NK-92 (cell line): Measurements from ENCODE around the gene ARL14EP.

Experiments
- DNase-seq: peaks from one replicate; lab custom pipeline; 2025; ENCODE audit not compliant: unreplicated experiment; lab: John Stamatoyannopoulos, UW

Gene ARL14EP

GRCh38 chr11:30326114-30326778 is 3.3 kb downstream of the ARL14EP start:
- DNase-seq, result no peak

DNA sequence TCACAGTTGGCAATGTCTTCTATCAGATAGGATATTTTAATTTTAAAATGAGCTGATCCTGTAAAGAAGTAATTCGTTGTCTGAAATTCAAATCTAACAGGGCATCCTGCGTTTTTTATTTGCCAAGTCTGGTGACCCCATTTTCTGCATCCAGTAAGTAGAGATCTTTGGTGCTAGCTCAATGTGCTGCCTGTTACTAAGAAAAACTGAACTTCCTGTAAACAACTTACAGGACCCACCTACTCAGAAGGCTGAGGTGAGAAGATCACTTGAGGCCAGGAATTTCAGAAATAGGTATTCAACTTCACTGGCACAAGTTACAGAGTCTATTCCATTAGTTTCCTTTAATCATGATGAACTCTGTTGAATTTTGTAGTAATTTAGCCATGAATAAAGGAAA is 4.0 kb downstream of the ARL14EP start:
- DNase-seq, result no peak

DNA sequence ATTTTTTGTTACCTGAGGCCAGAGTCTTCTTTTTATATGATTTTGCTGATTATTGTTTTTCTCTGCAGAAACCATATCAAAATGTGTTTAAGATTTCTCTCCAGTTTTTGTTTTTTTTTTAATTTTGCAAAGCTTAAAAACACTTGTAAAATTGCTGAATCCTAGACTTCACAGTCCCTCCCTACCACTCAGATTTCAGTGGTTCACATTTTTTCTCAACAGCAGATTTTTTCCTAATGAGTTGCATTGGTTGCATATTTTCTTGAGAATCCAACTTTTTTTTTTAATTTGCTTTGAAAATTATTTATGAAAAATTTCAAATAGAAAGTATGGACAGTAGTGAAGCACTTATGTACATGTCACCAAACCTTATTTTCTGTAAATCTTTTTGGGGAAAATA is 5.8 kb downstream of the ARL14EP start:
- DNase-seq, result no peak

DNA sequence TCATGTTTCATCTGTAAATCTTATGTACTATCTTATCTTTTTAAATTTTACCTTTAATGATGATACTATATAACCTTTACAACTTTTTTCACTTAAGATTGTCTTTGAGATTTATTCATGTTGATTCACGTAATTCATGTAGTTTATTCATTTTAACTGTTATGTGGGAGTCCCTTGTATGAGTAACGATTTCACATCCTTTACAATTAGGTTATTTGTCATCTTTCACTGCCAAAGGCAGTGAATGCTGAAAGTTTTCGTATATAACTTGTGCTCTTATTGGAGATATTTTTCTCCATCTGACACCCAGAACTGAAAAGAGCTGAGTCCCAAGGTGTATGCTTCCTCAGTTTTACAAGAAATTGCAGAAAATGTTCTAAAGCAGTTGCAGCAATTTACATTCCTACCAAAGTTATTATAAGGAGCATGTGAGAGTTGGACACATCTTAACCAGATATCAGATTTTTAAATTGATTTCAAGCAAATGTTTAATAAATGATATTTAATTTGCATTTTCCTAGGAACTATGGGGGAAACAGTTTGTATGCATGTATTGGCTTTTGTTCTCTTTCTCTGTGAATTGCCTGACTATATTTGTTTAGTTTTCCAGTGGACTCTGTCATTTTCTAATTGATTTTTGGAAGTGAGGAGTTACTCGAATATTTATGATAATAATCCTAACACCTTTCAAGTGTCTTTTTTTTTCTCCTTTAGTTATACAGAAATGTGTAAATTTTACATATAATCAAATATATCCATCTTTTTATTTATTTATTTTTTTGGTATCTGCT is 6.4 kb downstream of the ARL14EP start:
- DNase-seq, result no peak

DNA sequence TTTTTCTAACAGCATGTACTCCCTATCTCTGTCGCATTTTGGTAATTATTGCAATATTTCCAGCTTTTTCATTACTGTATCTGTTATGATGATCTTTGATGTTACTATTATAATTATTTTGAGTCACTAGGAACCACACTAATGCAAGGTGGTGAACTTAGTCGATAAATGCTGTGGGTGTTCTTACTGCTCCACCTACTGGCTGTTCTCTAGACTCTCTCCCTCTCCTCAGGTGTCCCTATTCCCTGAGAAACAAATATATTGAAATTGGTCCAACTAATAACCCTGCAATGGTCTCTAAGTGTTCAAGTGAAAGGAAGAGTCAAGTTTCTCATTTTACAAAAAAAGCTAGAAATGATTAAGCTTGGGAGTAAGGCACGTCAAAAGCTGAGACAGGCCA is 10.5 kb downstream of the ARL14EP start:
- DNase-seq, result no peak

GRCh38 chr11:30342736-30343166 is 19.8 kb downstream of the ARL14EP start:
- DNase-seq, result no peak

GRCh38 chr11:30344085-30344484 is 21.2 kb downstream of the ARL14EP start:
- DNase-seq, result no peak

GRCh38 chr11:30345644-30346043 is 22.7 kb downstream of the ARL14EP start:
- no peak for DNase-seq

DNA sequence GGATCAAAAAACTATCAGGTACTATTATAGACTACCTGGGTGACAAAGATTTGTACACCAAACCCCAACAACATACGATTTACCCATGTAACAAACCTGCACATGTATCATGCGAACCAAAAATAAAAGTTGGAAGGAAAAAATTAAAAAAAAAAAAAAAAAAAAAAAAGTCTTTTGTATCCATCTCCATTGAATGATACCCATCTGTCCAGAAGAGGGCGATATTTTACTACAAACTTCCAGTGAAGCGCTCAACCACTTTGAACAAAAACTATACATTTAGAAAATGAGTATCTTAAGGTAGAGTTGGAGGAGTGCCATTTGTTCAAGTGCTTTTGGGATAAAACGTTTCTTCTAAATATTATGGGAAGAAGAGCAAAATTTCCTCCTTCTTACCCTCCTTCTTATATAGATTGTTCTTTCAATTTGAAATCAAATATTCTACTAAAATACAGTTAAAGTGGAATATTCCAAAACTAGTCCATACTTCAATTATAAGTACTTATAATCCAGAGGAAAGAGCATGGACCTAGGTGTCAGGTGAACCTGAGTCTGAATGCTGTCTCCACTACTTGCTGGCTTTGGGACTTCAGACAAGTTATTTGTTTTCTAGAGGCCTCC is 23.3 kb downstream of the ARL14EP start:
- no peak for DNase-seq

- no peak for DNase-seq
Observed at GRCh38 chr11:30348035-30348434, 25.1 kb downstream of the ARL14EP start.

DNA sequence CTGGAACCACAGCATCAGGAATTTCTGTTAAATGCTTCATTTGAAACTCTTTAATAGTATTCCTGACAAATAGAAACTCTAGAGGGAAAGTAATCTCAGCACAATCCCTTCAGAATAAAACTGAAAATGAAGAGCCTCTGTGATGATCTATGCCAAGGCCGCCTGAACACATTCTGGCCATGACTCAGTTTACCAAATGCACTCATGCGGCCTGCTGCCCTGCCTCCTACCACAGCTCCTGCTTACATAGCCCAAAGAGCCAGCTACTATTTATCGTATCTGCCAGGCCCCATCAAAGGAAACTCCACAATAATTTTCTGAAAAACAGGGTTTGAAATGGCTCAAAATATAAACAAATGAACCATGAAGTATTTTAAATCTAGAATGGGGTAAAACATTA is 27.0 kb downstream of the ARL14EP start:
- no peak for DNase-seq

DNA sequence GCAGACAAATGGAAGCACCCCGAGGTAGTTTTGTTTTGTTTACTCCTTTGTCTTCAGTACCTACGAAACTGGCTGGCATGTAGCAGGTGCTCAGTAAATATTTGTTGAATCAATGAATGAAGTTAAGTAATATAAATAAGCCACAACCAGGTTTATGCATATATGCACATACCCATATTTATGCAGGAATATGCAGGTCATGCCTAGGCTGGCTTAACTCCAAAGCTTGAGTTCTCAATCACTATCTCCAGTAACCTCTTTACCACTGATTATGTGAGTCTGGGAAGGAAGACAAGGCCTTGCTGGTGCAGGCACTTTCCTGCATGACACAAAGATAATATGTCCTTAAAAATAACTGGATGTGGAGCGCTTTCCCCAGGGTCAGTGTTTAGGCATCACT is 27.5 kb downstream of the ARL14EP start:
- no peak for DNase-seq

GRCh38 chr11:30351061-30351460 is 28.2 kb downstream of the ARL14EP start:
- no peak for DNase-seq

DNA sequence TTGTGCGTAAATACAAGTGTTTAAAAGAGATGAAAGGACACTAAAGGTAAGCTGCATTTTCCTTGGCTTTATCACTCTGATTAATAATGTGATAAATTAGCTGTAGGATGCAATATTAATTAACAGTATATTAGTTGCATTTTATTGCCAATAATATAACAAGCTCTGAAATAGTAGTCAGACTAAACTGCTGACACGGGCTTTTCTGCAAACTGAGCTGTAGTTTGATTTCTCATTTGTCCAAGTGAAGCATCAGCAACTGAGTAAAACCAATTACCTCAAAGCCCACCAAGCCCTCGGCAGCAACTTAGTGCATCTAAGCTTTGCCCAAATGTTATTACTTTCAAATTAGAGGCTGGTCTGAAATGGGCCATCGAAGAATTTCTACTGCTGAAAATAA is 33.5 kb downstream of the ARL14EP start:
- no peak for DNase-seq

DNA sequence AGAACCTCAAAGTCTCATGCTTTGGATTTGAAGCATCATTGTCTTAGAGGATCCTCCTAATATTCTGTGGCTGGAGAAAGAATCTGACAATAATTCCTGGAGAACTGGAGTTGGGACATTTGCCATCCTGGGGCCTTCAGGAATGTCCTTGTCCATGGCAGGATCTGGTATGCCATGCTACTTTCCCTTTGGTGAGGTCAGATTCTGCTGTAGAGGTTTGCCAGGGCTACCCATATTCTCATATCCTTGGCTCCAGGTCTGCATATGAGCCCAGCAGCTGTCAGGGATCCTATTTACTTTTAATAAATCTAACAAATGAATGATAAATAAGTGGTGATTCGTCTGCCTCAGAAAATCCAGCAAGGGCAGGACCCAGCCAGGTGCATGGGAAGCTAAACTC is 35.0 kb downstream of the ARL14EP start:
- no peak for DNase-seq

DNA sequence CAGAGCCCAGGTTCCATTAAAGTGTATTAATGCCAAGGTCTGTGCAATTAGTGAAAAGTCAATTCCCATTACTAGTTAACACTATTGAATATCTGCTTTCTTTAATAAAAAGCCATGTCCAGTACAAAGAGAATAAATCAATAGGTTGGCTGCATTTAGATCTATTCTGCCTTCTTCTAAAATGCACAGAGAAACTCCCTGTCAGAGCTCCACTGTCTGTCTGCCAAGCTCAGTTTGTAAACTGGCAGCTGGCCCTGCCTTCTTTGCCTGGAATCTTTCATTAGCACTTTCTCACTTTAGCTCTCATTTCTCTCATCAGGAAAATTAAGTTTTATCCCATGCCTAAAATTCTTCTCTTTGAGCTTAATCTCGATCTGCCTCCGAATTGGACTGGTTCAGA is 35.6 kb downstream of the ARL14EP start:
- DNase-seq, result no peak

- DNase-seq, result no peak
Observed at GRCh38 chr11:30360741-30361140, 37.8 kb downstream of the ARL14EP start.

DNA sequence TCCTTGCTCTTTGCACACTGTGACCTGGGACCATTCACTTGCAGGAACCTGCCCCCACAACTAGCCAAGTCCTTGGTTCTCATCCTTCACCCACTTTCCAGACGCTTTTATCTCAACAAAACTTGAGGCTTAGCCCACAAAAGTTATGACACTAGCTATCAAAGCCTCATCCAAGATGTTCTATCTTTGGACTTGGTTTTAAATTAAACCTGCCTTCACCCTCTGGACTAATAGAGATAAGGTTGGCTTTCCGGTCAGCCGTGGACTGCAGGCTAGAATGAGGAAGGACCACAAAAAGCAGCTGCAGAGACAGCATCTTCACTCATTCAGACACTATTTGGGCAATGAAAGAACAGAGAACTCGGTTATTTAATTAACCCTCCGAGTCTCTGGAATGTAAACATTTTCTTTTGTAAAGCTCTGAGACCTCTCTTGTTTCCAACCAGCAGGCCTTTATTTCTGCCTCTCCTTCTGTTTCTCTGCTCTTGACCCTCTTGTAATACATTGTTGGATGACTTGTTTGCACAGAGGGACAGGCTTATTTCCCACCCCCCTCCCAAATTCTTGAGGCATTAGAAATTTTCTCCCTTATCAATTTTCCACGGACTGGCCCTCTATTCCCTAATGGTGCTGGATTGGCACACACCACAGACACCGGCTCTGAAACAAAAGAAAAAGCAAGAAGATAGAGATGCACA is 41.4 kb downstream of the ARL14EP start:
- no peak for DNase-seq

DNA sequence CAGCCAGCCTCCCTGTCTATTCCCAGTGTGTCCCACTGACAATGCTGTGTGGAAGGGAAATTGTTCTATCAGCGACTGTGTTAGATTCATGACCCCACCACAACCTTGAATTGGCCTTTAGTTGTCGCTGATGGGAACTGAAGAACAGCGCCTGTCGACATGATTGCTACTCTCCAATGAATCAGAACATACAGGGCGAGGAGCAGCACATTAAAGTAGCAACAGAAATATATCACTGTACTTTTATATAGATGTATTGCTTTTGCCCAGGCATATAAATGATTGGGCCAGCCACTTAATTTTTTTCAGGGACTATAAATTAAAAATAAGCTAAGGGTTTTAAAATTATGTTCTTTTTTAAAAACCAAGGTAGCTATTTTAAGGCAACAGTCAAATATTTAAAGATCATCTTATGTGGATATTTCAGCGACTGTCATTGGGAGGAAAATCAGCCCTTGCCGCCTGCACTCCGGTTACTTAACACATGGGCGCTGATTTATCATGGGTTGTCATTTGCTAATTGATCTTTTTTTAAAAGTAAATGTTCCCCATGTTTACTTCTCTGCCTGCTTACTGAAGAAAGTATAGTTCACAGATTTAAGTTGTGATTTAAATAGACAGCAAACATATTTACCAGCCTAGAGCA is 42.1 kb downstream of the ARL14EP start:
- no peak for DNase-seq

DNA sequence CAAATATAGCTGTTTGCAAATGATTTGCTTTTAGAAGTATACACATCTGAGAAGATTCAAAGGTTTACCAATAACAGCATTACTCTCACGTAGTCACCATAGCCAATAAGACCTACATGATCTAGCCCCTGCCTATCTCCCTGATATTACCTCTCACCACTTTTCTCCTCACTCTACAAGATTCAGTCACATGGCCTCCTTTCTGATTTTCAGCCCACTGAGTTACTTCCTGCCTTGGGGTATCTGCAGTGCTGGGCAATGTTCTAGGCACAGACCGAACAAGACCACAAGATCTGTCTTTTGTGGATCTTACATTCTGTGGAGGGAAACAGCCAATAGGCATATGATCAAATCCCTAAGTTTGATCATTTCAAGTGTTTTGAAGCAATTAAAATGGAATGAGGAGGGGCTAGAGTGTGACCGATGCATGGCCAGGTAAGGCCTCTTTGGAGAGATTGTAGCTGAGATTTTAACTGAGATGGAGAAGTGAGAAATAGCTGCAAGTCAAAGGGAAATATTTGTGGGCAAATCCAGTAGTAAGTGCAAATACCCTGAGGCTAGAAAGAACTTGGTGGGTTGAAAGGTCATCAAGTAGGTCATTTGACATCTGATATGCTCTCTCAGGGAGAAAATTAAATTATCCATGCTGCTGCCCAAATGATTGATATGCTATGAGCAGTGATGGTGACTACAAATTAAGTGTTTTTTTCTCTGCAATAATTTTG is 43.1 kb downstream of the ARL14EP start:
- no peak for DNase-seq
